Effector memory CD8-positive, alpha-beta T cell (primary cell): ENCODE results near the gene SLC7A7.
"Not testable (repeated sequence)": the region's sequence is repeated elsewhere in the genome, so short reads cannot be mapped to it uniquely, and the experiment has no call there.

Source experiments
- ATAC-seq: fragments of 150-1000 bp; cut with Tn5 transposase; replicated peaks from 2 replicates; pipeline ENCODE4 v1.10.0; 2021; ENCODE audit warnings: mild to moderate bottlenecking, moderate library complexity
- DNase-seq, 3 experiments: peaks; one replicate each; pipeline ENCODE4 v3.0.0; 2021
- H3K27ac Mint-ChIP-seq, 2 donors: one replicate each; pipeline ENCODE4 v1.8.0; 2022; ENCODE audit warnings: mild to moderate bottlenecking in 2 of 2, mixed read lengths in 2 of 2, moderate library complexity in 2 of 2
- H3K27me3 Mint-ChIP-seq, 2 donors: one replicate each; pipeline ENCODE4 v1.8.0; 2022; ENCODE audit warnings: mixed read lengths in 2 of 2
- H3K36me3 Mint-ChIP-seq: one replicate; pipeline ENCODE4 v1.8.0; 2022; ENCODE audit warnings: mild to moderate bottlenecking, moderate library complexity, mixed read lengths; ENCODE audit not compliant: insufficient read depth
- H3K4me1 Mint-ChIP-seq, 2 donors: one replicate each; pipeline ENCODE4 v1.8.0; 2022; ENCODE audit warnings: low read depth in 2 of 2, mixed read lengths in 2 of 2
- H3K4me3 Mint-ChIP-seq, 2 donors: one replicate each; pipeline ENCODE4 v1.8.0; 2022; ENCODE audit warnings: mild to moderate bottlenecking in 2 of 2, mixed read lengths in 2 of 2, moderate library complexity in 2 of 2
- H3K9me3 Mint-ChIP-seq, 2 donors: one replicate each; pipeline ENCODE4 v1.8.0; 2022; ENCODE audit warnings: mixed read lengths in 2 of 2

SLC7A7 gene

GRCh38 chr14:22780105-22780679 is 35.0 kb downstream of the SLC7A7 start:
- Mint-ChIP-seq H3K4me3 (no peak overlapping the region), H3K27me3 (peaks cover 0 to 5% of the 10 kb centered on the region in 2 donors), H3K36me3 (peaks cover 6% of the 10 kb centered on the region), H3K9me3 (no peaks in the 10 kb centered on the region), H3K4me1 (no peaks in the 10 kb centered on the region), H3K27ac (no peak overlapping the region)
- ATAC-seq (no peak), DNase-seq (no peak)

- Mint-ChIP-seq H3K4me3 (no peak overlapping the region), H3K27me3 (no peaks in the 10 kb centered on the region), H3K9me3 (no peaks in the 10 kb centered on the region), H3K36me3 (peaks cover 6% of the 10 kb centered on the region), H3K27ac (no peak overlapping the region), H3K4me1 (no peaks in the 10 kb centered on the region)
- no peak for ATAC-seq
- no peak for DNase-seq
These were observed 37.2 kb downstream of the SLC7A7 start for GRCh38 chr14:22778084-22778483.

DNA sequence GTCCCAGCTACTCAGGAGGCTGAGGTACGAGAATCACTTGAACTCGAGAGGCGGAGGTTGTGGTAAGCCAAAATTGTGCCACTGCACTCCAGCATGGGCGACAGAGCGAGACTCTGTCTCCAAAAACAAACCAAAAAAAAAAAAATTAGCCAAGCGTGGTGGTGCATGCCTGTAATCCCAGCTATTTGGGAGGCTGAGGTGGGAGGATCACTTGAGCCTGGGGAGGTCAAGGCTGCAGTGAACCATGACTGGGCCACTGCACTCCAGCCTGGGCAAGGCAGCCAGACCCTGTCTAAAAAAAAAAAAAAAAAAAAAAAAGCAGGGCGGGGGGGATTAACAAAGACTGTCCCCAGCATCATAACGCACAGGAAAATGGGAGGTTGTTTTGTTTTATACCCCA is 38.4 kb downstream of the SLC7A7 start:
- DNase-seq, H3K4me1 Mint-ChIP-seq, ATAC-seq, H3K9me3 Mint-ChIP-seq, H3K4me3 Mint-ChIP-seq, H3K27ac Mint-ChIP-seq, H3K27me3 Mint-ChIP-seq: not testable (repeated sequence)
- H3K36me3 Mint-ChIP-seq = peaks cover 17% of the 10 kb centered on the region

DNA sequence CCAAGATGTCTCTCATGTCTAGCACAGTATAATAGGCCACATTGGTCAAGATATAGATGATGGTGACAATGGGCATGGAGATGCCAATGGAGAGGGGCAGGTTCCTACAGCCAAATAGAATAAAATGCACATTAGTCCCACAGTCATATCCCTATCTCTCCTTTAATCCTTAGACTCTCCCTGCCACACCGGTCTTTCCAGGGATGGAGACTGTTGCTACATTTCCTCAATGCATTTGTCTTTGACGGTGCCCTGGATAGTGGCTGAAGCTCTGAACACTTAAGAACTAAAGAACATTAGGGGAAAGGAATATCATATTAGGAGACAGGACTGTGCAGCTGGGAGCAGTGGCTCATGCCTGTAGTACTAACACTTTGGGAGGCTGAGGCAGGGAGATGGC is 39.0 kb downstream of the SLC7A7 start:
- Mint-ChIP-seq H3K27ac (no peak overlapping the region), H3K36me3 (peaks cover 23% of the 10 kb centered on the region)

GRCh38 chr14:22774011-22774706 is 41.1 kb downstream of the SLC7A7 start:
- no peak for ATAC-seq
- peak overlapping the region in 1 of 2 donors; percentile 41 for H3K27ac Mint-ChIP-seq
- no peak overlapping the region for H3K4me3 Mint-ChIP-seq
- H3K36me3 Mint-ChIP-seq = peaks cover 43% of the 10 kb centered on the region
- no peaks in the 10 kb centered on the region for H3K27me3 Mint-ChIP-seq
- H3K4me1 Mint-ChIP-seq = peaks cover 3 to 5% of the 10 kb centered on the region in 2 donors
- H3K9me3 Mint-ChIP-seq = no peaks in the 10 kb centered on the region
- no peak for DNase-seq

More for the DNA sequence above, 39.0 kb downstream of the SLC7A7 start:
- Mint-ChIP-seq H3K27me3 (no peaks in the 10 kb centered on the region), H3K4me1 (no peaks in the 10 kb centered on the region), H3K9me3 (no peaks in the 10 kb centered on the region), H3K4me3 (no peak overlapping the region)
- DNase-seq = no peak
- ATAC-seq = no peak

DNA sequence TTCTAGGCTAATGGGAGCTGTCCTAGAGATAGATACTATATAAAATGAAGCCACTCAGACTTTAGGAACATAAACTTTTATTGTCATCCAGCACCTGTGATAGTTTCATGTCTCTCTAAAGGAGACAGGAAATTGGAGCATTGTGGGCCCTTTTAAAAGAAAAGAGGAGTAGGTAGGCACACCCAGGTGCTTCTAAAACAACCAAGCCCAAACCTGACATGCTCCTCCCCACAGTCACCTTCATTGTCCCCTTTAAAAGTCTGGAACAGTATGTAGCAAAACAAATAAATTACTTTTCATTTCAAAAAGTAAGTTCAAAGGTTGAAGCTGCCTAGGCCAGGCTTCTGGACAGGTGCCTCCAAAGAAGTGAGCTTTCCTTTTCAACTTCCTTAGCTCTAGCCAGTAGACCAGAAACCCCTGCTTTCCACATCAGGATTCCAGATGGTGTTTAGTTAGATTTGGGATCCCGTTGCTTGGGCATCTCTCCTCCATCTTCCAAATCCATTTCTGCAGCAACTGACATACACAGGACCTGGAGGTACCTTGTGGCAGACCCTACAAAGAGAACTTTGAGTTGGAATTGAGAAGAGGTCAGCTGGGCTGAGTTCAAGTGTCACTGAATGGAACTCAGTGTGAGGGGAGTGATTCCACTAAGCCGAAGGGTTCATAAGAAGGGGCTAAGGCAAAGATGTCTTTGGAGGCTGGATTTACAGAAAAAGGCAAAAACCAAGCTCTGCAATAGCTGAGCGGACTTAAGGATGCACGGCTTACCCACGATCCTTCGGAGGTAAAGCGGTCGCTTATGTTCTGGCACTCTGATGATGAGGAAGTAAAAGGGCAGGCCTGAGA is 41.8 kb downstream of the SLC7A7 start:
- Mint-ChIP-seq H3K27ac (no peak overlapping the region), H3K27me3 (no peaks in the 10 kb centered on the region), H3K36me3 (peaks cover 45% of the 10 kb centered on the region), H3K4me3 (no peak overlapping the region), H3K4me1 (peaks cover 7 to 11% of the 10 kb centered on the region in 2 donors), H3K9me3 (no peaks in the 10 kb centered on the region)
- no peak for DNase-seq
- ATAC-seq = no peak

DNA sequence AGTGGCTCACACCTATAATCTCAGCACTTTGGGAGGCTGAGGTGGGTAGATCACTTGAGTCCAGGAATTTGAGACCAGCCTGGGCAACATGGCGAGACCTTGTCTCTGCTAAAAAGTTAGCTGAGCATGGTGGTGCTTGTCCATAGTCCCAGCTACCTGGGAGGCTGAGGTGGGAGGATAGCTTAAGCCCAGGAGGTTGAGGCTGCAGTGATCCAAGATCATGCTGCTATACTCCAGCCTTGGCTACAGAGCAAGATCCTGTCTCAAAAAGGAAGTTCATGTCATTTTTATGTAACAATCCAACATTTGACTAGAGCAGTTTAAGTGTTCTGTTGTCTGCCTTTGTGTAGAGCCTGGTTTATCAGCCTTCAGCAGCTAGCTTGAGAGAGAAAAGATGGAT is 42.5 kb downstream of the SLC7A7 start:
- peaks cover 10 to 17% of the 10 kb centered on the region in 2 donors for H3K4me1 Mint-ChIP-seq
- DNase-seq = no peak
- H3K9me3 Mint-ChIP-seq = no peaks in the 10 kb centered on the region
- H3K36me3 Mint-ChIP-seq = peaks cover 45% of the 10 kb centered on the region
- no peak overlapping the region for H3K27ac Mint-ChIP-seq
- no peak for ATAC-seq
- H3K27me3 Mint-ChIP-seq = no peaks in the 10 kb centered on the region
- no peak overlapping the region for H3K4me3 Mint-ChIP-seq

GRCh38 chr14:22770481-22771187 is 44.6 kb downstream of the SLC7A7 start:
- peaks cover 23 to 31% of the 10 kb centered on the region in 2 donors for H3K4me1 Mint-ChIP-seq
- peak overlapping the region in 1 of 2 donors; percentile 46 for H3K27ac Mint-ChIP-seq
- no peaks in the 10 kb centered on the region for H3K27me3 Mint-ChIP-seq
- H3K36me3 Mint-ChIP-seq = peaks cover 49% of the 10 kb centered on the region
- H3K4me3 Mint-ChIP-seq = no peak overlapping the region
- no peak for DNase-seq
- no peak for ATAC-seq
- no peaks in the 10 kb centered on the region for H3K9me3 Mint-ChIP-seq

DNA sequence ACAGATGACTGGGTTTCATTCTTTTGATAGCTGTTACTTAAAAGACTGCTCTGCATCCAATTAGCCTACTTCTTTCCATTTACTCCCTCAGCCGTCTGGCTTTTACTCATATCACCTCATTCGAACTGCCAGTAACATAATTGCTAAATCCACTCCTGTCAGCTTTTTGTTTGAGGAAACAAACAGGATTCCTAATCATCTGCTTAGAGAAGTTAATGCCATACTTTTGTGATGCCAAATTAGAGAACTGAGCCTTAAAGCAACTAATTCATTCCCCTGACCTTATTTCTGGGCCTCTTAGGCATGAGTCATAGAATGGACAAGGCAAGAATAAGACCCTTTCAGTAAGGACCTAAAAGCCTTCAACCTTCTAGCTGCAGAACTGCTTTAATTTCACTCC is 45.9 kb downstream of the SLC7A7 start:
- no peak for ATAC-seq
- DNase-seq = no peak
- no peaks in the 10 kb centered on the region for H3K27me3 Mint-ChIP-seq
- H3K4me3 Mint-ChIP-seq = no peak overlapping the region
- no peaks in the 10 kb centered on the region for H3K9me3 Mint-ChIP-seq
- peaks cover 49% of the 10 kb centered on the region for H3K36me3 Mint-ChIP-seq
- H3K27ac Mint-ChIP-seq = no peak overlapping the region
- H3K4me1 Mint-ChIP-seq = peaks cover 23 to 31% of the 10 kb centered on the region in 2 donors

- Mint-ChIP-seq H3K9me3 (no peaks in the 10 kb centered on the region), H3K4me1 (peaks cover 23 to 31% of the 10 kb centered on the region in 2 donors), H3K4me3 (peak overlapping the region in 1 of 2 donors; percentile 94), H3K27me3 (no peaks in the 10 kb centered on the region), H3K36me3 (peaks cover 49% of the 10 kb centered on the region), H3K27ac (peak overlapping the region in 1 of 2 donors; percentile 79)
- DNase-seq (no peak), ATAC-seq (no peak)
These were observed 46.3 kb downstream of the SLC7A7 start for GRCh38 chr14:22768947-22769346.

GRCh38 chr14:22767323-22767589 is 48.0 kb downstream of the SLC7A7 start:
- Mint-ChIP-seq H3K27me3 (no peaks in the 10 kb centered on the region), H3K4me3 (peak overlapping the region; percentile 92 to 94), H3K27ac (peak overlapping the region; percentile 96 to 97), H3K9me3 (no peaks in the 10 kb centered on the region), H3K36me3 (peaks cover 42% of the 10 kb centered on the region), H3K4me1 (peaks cover 23 to 31% of the 10 kb centered on the region in 2 donors)
- ATAC-seq (no peak), DNase-seq (no peak)

GRCh38 chr14:22766457-22767322 is 48.5 kb downstream of the SLC7A7 start, which contains the start of gene OXA1L:
TSS of gene OXA1L (plus strand) at chr14:22766688. CDS start at chr14:22766702, 14 bp downstream.
- DNase-seq = peak; percentile 93 to 96 (median 94)
- Mint-ChIP-seq H3K9me3 (no peaks in the 10 kb centered on the region), H3K27me3 (no peaks in the 10 kb centered on the region), H3K36me3 (peaks cover 36% of the 10 kb centered on the region), H3K4me3 (peak within 1 kb of the TSS; percentile 92 to 94), H3K27ac (peak within 1 kb of the TSS; percentile 96 to 97), H3K4me1 (peaks cover 23 to 31% of the 10 kb centered on the region in 2 donors)
- ATAC-seq = peak; percentile 95
